Subcutaneous adipose tissue (tissue), 4 donors: ENCODE data around the gene ABHD12. TPM values are rescaled to one million over a fixed set of nuclear protein-coding genes. Genes with fewer than 3 reads are reported as not detected.

ENCODE experiments used
- total RNA-seq, 4 donors: library from RNA; depleted of rRNA; stranded (reverse); fragments of >200 nt; gene quantifications; one replicate each; pipeline ENCODE4 v1.1.0, GENCODE V29; 2016
- TF ChIP-seq, protein P1 (sequence below): fragments of 450-650 bp; IDR thresholded peaks from one replicate; pipeline ENCODE4 v1.5.1; 2016; ENCODE audit warnings: low read depth, mild to moderate bottlenecking, control low read depth, antibody characterized with exemption, moderate library complexity

ABHD12 gene
- total RNA-seq, 4 donors from 2014 or later, result 36.5 to 60.3 (median 51.6) TPM

DNA sequence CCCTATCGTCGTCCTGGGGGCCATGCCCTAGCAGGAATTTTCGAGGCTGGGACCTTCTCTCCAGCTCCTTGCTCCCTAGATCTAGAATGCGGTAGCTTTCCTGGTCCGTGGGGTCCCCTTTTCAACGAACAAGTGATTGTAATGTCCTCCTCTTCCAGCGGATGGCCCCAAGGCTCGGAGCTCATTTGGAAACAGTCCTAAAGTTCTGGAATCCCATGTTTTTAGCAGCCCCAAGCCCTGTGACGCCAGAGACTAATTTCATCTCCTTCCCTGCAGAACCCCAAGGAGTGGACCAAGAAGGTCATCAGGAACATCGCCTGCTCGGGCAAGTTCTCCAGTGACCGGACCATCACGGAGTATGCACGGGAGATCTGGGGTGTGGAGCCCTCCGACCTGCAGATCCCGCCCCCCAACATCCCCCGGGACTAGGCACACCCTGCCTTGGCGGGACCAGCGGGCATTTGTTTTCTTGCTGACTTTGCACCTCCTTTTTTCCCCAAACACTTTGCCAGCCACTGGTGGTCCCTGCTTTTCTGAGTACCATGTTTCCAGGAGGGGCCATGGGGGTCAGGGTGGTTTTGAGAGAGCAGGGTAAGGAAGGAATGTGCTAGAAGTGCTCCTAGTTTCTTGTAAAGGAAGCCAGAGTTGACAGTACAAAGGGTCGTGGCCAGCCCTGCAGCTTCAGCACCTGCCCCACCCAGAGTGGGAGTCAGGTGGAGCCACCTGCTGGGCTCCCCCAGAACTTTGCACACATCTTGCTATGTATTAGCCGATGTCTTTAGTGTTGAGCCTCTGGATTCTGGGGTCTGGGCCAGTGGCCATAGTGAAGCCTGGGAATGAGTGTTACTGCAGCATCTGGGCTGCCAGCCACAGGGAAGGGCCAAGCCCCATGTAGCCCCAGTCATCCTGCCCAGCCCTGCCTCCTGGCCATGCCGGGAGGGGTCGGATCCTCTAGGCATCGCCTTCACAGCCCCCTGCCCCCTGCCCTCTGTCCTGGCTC, 94.2 kb downstream of the ABHD12 start:
- TF ChIP-seq, protein P1, sequence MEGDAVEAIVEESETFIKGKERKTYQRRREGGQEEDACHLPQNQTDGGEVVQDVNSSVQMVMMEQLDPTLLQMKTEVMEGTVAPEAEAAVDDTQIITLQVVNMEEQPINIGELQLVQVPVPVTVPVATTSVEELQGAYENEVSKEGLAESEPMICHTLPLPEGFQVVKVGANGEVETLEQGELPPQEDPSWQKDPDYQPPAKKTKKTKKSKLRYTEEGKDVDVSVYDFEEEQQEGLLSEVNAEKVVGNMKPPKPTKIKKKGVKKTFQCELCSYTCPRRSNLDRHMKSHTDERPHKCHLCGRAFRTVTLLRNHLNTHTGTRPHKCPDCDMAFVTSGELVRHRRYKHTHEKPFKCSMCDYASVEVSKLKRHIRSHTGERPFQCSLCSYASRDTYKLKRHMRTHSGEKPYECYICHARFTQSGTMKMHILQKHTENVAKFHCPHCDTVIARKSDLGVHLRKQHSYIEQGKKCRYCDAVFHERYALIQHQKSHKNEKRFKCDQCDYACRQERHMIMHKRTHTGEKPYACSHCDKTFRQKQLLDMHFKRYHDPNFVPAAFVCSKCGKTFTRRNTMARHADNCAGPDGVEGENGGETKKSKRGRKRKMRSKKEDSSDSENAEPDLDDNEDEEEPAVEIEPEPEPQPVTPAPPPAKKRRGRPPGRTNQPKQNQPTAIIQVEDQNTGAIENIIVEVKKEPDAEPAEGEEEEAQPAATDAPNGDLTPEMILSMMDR, result no peak

DNA sequence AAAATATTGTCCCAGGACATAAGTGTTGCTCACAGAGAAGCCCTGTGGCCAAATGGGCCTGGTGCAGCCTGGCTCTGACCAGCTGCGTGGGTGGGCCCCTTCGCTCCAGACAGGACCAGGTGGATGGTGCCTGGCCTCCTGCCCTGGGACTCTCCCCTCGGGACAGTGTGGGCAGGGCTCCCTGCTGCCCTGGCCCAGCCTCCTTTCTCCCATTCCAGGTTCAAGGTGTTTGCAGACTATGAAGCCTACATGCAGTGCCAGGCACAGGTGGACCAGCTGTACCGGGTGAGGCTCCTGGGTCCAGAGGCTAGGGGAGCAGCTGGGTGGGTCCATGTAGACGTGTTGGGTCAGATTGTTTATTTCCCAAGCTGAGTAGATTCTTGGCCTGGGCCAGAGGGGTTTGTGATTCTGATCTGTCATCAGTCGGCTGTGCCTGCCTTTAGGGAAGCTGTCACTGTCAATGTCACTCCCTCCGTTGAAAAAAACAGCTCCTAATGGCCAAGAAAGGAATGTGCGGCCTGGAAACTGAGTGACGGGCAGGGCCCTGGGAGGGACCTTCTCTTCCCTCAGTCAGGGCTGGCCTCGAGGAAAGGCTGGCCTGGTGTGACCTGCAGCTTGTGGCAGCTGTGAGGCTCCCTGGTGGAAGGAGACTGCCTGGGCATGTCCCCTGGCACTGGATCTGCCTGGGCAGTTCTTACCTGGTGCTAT, 95.1 kb downstream of the ABHD12 start:
- TF ChIP-seq, protein P1, result no peak

DNA sequence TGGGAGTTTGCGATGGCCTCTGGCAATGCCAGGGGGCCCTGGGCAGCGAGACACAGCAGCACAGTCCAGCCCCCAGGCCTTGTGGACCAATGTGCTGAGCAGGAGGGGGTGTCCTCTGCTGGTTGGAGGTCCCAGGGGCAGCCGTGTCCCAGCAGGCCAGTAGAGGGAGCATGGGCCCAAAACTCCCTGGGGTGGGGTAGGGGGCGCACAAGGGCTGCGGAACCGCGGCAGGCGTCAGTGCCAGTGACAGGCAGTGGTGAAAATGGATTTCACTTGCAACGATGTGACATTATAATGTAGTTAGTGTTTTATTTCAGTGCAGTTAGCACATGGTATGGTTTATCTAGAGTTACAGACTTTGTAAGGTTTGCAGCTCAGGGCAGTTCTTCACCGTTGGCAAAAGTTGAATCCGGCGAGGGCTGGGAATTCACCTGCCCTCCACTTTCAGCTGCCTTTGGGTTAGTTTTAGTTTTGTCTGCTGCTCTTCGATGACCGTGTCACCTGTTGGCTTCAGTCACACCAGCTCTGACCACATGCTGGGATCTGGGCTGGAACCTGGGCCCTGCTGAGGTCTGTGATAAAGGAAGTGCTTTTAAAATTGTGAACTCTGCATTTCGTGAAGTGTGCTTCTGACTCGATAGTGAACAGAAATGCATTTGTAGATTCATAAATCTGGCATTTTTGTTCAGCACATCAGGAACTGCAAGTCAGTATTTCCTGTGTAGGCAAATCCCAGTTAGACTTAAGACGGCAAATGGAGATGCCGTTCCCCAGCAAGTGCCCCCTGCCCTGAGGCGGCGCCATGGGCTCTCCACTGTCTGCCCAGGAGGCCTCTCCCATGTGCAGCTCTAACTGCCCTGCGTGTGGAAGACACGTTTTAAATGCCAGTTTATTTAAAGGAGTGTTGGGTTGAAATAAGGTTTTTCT, 95.9 kb downstream of the ABHD12 start:
- TF ChIP-seq, protein P1, result no peak

DNA sequence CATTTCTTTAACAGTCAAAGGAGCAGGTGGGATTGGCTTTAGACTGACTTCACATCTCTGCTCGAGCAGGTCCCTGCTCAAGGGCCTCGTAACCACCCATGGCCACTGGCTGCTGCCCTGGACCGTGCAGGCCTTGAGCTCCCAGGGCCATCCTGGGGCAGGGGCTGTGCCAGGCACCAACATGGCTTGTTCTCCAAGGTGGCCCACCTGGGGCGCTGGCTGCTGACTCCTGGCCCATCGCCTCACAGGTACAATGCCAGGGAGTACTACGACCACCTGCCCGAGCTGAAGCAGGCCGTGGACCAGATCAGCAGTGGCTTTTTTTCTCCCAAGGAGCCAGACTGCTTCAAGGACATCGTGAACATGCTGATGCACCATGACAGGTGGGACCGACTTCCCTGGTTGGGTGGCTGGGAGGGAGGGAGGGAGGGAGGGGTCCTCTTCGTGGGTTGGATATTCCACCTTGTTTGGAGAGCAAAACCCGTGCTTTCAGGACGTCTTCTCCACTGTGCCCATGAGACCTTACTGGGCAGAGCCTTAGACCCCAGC, 96.7 kb downstream of the ABHD12 start:
- TF ChIP-seq, protein P1, result no peak

DNA sequence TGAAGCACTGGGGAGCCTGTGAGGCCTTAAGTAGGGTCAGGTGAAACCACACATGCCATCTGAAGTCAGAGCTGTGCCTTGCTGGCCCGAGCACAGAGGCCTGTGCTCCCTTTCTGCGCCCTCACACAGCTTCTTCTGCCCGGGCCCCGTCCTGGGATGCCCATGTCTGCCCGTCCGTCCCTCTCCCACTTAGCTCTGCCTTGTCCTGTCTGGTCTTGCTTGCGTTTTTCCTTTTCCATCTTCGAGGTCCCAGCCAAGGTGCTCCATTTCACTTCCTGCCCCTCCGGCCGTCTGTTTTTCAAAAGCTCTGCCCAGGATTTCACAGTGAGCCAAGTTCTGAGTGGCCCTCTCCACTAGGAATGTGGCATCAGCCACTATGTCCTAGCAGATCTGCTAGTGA, 97.1 kb downstream of the ABHD12 start:
- TF ChIP-seq, protein P1, result no peak

DNA sequence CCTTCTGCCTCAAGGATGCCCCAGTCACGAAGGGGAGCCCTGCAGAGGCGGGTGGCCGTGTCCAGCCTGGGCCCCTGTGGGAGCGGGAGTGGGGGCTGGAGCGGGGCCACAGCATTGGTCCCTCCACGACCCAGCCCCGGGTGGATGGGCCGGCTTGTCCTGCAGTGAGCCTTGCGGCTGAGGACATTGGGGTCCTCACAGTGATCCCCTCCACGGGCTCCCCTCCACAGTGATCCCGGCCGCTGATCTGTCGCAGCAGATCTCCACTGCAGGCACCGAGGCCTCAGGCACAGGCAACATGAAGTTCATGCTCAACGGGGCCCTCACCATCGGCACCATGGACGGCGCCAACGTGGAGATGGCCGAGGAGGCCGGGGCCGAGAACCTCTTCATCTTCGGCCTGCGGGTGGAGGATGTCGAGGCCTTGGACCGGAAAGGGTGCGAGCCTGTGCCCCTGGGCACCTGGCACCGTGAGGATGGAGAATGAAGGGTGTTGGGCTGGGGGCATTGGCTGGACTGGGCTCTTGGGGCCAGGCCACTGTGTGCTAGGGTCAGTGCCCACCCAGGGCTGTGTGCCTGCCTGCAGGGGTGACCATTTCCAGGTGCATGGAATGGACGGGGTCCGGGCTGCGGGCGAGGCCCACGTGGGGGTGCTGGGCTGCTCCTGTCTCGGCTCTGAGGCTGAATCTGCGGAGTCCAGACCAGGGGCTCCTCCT, 98.3 kb downstream of the ABHD12 start:
- TF ChIP-seq, protein P1, result no peak
